ENCODE data around the gene SP100.
A peak's percentile ranks its signal among the peaks of the same experiment; 100 is the strongest.
"Not testable (repeated sequence)": the region's sequence is repeated elsewhere in the genome, so short reads cannot be mapped to it uniquely, and the experiment has no call there.

SP100 gene

GRCh38 chr2:230416061-230416721 is at the start of gene SP100:
TSS of gene SP100 (plus strand) at chr2:230416201. CDS start at chr2:230416297, 96 bp downstream.
- peak; percentile 69 for DNase-seq

- DNase-seq, result no peak
Observed at GRCh38 chr2:230382108-230382507, 33.9 kb upstream of the SP100 start.

GRCh38 chr2:230383453-230383852 is 32.5 kb upstream of the SP100 start:
- no peak for DNase-seq

- DNase-seq, result no peak
Observed at GRCh38 chr2:230384986-230385385, 31.0 kb upstream of the SP100 start.

GRCh38 chr2:230394301-230394700 is 21.7 kb upstream of the SP100 start:
- no peak for DNase-seq

GRCh38 chr2:230398698-230399097 is 17.3 kb upstream of the SP100 start:
- DNase-seq, result not testable (repeated sequence)

GRCh38 chr2:230400041-230400440 is 16.0 kb upstream of the SP100 start:
- DNase-seq, result no peak

GRCh38 chr2:230400454-230400853 is 15.5 kb upstream of the SP100 start:
- no peak for DNase-seq

- DNase-seq, result not testable (repeated sequence)
Observed at GRCh38 chr2:230401026-230401425, 15.0 kb upstream of the SP100 start.

- DNase-seq, result no peak
Observed at GRCh38 chr2:230403746-230404145, 12.3 kb upstream of the SP100 start.

GRCh38 chr2:230405824-230406223 is 10.2 kb upstream of the SP100 start:
- no peak for DNase-seq

- no peak for DNase-seq
Observed at GRCh38 chr2:230408244-230408842, 7.7 kb upstream of the SP100 start.

GRCh38 chr2:230409316-230409715 is 6.7 kb upstream of the SP100 start:
- DNase-seq, result not testable (repeated sequence)

- no peak for DNase-seq
Observed at GRCh38 chr2:230410263-230410662, 5.7 kb upstream of the SP100 start.

- DNase-seq, result no peak
Observed at GRCh38 chr2:230410861-230411569, 5.0 kb upstream of the SP100 start.

- DNase-seq, result peak; percentile 54
Observed at GRCh38 chr2:230411570-230412370, 4.2 kb upstream of the SP100 start.

- no peak for DNase-seq
Observed at GRCh38 chr2:230412371-230412711, 3.7 kb upstream of the SP100 start.

GRCh38 chr2:230412846-230413245 is 3.2 kb upstream of the SP100 start:
- DNase-seq, result no peak

- DNase-seq, result no peak
Observed at GRCh38 chr2:230413479-230413878, 2.5 kb upstream of the SP100 start.

GRCh38 chr2:230414302-230414701 is 1.7 kb upstream of the SP100 start:
- DNase-seq, result no peak

GRCh38 chr2:230417436-230417835 is 1.4 kb downstream of the SP100 start:
- DNase-seq, result no peak

- no peak for DNase-seq
Observed at GRCh38 chr2:230418341-230419016, 2.5 kb downstream of the SP100 start.

GRCh38 chr2:230419181-230419580 is 3.2 kb downstream of the SP100 start:
- no peak for DNase-seq

Data from stimulated activated CD4-positive, alpha-beta T cell treated with anti-CD3 and anti-CD28 coated beads, Interleukin-4, amount 100 ng/mL, for 1 hour (primary cell).